ENCODE data around the gene SLC25A20.

SLC25A20 gene

DNA sequence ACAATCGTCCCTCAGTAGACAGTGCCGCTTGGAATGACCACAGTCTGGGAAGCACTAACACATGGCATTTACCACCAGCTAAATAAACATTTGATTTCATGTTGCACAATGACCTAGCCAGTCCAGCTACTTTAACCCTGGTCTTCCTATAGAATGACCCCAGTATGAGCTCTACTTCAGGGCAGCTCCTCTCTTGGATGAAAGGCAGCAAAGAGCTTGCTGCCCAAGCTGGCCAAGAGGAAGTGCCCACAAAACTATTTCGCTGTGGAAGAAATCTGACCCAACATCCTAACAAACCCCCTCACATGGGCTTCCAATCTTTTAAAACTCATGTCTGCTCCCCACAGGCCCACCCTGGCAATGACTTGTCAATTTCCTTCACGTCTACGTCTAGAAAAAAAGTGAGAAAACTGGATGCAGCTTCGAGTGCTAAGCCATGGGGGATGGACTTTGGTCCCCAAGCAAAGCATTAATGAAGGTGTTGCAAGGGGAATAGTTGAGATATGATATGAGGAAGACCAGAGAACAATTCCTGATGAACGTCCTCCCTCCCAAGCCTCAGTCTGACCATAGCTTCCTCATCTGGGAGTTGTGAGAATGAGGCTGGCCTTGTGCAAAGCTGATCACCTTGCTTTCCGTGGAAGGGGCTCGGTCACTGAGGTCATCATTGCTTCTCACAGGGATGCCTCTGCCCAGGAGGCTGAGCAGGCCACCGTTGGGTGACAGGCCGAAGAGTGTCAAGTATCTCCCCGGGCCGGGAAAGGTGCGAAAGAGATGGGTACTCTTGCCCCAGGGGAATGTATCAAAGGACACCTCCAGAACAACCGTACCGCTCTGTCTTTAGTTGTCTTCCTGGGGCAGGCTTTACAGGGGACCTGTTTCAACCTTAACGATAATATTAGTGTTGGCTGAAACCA lies 964 bp downstream of the SLC25A20 start:
- no peak for DNase-seq

DNA sequence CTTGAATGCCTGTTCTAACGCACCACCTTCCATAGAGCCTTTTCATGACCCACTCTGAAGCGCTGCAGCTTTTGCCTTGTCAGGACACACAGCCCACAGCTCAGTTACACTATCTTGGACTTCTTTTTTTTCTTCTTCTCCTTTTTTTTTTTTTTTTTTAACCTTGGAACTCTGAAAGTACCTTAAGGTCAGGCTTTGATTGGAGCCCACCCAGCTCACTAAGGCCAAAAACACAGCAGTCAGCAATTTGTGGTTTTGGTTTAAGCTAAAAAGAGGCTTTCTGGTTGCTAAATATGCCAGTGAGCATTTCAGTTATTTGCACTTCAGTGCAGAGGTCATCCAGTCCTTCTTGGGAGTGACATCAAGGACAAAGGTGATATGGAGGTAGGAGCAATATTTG lies 1.7 kb downstream of the SLC25A20 start:
- no peak for DNase-seq

DNA sequence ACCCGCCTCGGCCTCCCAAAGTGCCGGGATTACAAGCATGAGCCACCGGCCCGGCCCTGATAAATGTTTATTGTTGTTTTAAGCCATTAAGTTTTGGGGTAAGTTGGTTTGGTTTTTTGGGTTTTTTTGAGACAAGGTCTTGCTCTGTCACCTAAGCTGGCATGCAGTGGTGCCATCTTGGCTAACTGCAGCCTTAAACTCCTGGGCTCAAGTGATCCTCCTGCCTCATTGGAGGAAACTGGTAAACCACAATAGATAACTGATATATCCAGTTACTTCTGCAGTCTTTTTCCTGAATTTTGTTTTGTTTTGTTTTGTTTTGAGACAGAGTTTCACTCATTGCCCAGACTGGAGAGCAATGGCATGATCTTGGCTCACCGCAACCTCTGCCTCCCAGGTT lies 4.2 kb downstream of the SLC25A20 start:
- no peak for DNase-seq

DNA sequence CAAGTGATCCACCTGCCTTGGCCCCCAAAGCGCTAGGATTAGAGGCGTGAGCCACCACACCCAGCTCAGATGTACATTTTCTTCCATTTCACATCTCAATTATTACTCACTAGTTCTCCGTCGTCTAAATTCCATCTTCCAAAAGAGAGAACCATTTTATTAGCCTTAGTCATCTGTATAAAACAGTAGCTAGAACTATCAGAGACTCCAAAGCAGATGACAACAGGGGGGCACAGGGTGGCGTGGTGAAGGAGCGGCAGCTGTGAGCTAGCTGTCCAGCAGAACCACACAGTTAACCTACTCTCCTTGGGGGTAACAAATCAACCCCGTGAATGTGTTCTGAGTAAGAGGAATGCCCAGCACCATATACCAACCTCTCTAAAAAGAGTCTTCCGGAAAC lies 7.1 kb downstream of the SLC25A20 start:
- DNase-seq = no peak

DNA sequence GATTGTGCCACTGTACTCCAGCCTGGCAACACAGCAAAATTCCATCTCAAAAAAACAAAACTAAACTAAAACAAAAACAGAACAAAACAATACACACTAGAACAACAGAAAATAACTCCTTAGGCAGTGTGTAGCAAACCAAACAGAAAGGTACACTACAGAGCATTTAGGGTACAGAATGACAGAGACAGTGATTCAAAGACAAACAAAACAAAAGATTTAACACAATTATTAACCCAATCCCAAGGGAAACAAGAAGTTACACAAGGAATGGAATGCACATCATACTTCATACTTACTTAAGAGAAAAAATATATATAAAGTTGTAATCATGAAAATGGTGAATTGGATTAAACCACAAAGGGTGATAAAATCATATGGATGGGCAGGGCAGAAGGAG lies 12.9 kb downstream of the SLC25A20 start:
- no peak for DNase-seq

DNA sequence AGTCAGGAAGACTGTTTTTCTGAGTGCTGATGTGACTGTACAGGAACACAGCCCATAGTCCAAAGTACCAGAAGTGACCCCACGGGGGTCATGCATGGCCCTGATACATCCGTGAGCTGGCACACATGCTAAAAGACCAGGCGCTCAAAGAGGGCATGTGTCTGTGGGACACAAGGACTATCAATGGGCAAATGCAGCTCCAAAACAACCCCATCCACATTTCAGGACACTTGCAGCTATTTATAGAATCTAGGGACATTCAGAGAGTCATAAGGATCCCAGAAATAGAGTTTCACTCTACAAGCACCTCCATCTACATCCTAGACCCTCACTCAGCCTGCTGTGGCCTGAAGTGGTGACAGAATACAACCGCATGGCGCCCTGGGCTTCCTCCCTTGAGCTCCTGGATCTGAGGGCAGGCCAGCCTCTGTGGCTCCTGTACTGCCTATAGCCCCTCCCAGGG lies 17.0 kb downstream of the SLC25A20 start:
- DNase-seq = no peak

DNA sequence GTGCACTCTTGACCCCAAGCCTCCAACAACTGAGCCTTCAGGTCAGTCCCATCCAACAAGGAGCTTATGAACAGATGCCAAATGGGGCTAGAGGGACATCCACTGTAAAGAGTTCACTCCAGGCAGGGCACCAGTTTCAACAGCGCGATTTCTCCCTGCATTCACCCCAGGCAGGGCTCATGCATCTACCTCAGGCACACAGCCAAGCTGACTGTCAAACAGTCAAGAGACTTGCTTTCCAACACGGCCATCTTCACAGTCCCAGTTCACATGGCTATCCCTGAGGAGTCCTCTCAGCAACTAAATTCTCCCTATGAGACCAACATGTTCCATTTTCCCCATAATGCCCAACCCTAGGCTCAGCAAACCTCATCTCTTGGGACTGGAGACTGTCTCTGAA lies 17.7 kb downstream of the SLC25A20 start:
- no peak for DNase-seq

DNA sequence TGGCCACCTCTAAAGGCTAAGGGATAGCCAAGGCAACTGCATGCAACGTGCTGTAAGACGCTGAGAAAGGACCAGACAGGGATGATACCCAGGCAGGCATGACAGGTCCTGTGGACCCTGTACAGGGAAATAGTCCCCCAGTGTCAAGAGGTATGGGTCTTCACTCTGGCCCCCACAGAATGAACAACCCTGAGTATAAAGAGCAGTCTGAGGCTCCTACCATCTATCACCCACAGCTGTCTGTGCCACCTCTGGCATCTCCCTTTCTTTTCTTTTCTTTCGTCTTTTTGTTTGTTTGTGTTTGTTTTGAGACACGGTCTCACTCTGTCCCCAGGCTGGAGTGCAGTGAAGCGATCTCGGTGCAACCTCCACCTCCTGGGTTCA lies 18.7 kb downstream of the SLC25A20 start:
- DNase-seq = no peak

DNA sequence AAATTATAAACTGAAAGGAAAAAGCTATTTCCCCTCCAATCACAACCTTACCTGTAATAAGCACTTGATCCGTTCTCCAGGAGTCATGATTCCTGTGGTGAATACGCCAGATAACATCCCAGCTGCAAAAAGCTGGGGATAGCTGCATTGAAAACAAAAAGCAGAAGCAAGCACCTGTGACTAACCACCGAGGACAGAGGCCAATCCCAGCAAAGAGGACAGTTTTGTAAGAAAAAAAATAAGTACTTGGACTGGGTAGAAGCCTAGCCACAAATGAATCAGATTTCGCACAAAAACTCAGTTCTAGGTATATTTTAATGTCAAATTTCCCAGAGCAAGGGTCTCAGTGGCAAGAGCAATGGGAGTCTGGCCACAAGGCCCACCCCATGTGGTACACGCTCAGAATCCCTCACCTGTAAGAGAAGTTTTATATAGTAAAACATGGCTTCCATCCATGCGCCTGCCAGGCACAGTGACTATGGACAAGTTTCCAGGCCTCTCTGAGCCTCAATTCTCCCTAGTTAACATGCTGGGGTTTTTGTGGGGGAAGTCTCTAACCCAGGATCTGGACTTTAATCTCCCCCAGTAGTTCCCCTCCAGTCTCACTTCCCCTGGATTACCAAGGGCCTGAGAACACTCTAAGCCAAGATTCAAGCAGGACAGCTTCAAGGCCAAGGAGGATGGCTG lies 19.2 kb downstream of the SLC25A20 start:
- DNase-seq = no peak

DNA sequence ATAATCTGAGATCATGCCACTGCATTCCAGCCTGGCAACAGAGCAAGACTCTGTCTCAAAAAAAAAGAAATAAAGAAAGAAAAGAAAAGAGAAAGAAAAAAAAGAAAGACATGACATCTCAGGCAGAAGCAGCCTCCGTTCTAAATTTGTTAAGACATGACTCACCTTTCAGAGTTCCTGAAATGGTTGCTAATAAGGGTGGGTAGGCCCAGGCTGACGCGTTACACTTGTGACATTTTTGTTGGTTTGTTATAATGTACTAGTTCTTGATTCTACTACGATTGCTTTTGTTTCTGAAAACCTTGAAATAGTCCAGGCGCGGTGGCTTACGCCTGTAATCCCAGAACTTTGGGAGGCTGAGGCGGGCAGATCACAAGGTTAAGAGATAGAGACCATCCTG lies 21.0 kb downstream of the SLC25A20 start:
- no peak for DNase-seq

DNA sequence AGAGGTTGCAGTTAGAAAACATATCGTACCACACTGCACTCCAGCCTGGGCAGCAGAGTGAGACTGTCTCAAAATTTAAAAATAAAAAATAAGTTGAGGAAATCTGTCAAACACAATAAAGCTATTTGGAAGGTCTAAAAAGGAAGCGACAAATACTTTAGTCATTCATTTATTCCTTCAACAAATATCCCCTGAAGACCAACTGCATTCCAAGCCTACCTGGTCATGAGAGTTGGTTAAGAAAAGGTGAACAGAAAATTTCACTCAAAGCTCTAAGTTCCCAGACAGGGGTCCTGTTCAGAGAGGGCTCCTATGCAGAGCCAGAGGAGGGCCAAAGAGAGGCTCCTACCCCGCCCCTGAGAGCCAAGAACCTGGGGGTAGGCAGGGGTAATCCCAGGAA lies 35.6 kb downstream of the SLC25A20 start:
- no peak for DNase-seq

DNA sequence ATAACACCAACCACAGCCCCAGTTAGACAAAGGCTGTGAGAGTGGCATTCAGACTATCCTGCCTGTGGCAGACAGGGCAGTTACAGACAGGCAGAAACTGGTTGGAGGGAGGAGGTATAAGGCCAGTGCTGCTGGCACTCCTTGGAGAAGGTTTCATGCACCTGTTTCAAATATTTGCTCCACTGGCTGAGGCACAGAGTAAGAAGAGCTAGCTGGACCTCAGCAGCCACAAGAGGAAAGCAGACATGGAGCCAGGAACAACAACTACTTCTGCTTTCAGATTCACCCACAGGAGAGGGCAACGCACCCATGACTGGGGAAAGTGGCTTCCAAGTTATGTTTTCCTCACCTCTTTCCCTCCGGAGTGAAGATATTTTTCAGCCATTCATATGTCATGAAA lies 39.5 kb downstream of the SLC25A20 start:
- no peak for DNase-seq

DNA sequence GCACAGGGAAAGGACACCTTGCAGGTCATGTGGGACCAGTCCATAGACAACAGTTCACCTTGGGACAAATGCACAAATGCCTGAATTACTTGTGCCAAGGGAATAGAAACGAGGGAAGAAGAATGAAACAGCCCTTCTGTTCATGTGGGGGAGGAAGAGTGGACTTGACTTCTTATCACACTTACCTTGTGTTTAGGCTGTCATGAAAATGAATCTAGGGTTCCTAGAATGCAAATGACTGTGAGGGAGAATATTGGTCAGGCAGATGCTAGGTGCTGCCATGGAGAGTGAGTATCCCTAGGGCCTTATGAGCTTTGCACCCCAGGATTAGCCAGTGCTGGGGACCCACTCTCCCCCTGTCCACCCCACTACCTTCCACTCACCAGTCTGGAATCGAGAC lies 40.0 kb downstream of the SLC25A20 start:
- no peak for DNase-seq

DNA sequence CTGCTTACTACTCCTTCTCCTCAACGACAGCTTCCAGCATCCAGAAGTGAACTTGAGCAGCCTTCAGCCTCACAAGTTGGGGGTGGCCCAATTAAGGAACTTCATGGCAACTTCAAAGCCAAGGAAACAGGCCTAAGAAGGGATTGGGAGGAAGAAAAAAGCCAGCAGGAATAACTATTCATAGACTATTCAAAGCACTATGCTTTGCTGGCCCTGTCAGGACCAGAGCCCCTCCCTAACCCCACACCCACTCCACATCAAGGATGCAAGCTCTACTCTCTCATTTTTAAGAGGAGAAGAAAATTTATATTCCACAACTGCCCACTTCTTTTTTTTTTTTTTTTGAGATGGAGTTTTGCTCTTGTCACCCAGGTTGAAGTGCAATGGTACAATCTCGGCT lies 41.0 kb downstream of the SLC25A20 start:
- no peak for DNase-seq

DNA sequence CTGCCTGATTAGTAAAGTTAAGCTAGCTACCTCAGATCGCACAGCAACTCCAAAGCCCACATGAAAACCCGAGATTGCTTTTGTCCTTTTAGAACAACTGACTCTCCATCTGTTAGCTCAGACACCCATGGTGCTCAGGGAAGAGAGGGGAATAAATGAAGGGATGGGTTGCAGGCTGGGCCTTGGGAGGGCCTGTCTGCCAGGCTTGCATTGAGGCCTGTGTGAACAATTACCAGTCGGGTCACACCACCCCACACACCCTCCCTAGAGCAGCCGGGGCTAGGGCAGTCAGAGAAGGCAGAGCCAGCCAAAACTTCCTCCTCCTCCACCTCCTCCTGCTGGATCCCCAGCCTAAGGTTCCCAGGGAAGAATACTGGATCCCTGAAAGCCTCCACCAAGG lies 42.2 kb downstream of the SLC25A20 start:
- DNase-seq = no peak

DNA sequence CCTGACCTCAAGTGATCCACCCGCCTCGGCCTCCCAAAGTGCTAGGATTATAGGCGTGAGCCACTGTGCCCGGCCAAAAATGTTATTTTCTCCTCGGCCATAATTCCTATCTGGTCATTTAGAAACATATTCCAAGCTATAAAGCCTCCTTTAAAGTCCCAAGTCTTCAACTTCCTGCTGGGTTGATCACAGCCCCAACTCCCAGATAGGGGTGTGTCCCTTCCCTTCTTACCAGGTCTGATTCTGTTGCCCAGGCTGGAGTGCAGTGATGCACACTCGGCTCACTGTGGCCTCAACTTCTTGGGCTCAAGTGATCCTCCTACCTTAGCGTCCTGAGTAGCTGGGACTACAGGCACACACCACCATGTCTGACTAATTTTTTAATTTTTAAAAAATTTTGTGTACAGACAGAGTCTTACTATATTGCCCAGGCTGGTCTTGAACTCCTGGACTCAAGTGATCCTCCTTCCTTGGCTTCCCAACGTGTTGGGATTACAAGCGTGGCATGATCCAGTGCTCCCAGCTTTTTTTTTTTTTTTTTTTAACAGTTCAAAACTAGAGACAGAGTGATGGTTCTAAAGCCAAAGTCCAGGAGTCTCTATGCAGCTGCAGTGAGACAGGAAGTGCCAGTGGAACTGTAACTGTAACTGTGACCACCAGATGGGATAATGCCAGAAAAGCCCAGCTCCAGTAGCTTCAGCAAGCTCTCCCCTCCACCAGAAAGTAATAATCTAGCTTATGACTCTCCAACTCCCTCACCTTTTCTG lies 42.8 kb downstream of the SLC25A20 start:
- no peak for DNase-seq

DNA sequence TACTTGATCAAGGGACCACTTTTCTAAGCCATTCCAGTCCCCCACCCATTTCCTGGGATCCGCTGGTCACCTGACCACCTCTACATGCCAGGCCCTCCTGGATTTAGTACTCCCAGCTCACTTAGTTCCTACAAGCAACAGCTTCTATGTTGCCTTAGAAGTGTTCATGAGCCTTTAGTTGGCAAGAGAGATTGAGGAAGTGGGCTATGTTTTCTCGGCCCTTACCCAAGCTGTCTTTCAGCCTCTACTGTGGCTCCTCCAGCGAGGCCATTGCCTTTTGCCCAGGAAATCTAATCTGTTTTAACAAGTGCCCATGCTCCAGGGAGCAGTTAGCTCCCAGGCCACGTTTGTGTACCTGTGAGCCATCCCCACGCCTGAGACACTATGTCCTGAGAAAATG lies 46.5 kb downstream of the SLC25A20 start:
- no peak for DNase-seq

DNA sequence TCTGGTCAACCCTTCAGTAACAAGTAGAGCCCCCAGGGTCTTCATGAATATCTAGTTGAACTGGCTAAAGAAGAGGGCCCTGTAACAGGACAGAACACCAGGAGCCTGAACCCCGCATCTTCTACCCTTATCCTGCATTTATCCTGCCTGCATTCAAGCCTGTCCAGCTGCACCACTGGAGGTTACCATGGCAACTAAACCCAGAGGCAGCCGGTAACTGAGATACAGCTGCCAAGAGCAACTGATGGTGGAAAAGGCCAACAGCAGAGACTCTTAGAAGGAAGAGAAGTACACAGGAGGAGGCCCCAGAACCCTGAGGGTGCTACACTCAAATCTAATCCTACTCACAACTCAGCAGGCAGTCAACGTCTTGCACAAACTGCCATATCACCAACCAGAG lies 47.3 kb downstream of the SLC25A20 start:
- peak; percentile 15 for DNase-seq

DNA sequence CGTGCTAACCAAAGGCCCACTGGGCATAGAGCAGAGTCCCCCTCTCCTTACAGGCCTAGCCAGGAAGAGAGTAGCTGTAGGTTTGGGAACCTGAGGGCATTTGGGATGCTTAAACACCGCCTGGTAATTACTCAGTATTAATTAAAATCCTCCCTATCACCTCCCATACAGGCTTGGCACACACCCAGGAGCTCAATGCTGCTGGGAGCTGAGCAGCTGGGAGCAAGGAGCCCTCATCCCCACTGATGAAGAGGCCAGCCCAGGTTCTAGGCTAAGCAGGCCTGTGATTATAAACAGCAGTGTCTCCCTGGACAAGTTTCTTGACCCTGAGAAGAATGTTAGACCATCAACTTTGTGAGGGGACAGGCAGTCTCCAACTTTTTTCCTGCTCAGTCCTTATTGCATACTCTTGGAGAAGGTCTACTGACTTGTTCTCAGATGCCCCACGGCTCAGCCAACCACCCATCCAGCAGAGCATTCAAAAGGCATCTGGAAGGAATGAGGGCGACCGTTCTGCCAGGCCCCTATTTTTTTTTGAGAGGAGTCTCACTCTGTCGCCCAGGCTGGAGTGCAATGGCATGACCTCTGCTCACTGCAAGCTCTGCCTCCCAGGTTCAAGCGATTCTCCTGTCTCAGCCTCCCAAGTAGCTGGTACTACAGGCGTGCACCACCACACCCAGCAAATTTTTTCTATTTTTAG lies 49.7 kb downstream of the SLC25A20 start:
- no peak for DNase-seq

DNA sequence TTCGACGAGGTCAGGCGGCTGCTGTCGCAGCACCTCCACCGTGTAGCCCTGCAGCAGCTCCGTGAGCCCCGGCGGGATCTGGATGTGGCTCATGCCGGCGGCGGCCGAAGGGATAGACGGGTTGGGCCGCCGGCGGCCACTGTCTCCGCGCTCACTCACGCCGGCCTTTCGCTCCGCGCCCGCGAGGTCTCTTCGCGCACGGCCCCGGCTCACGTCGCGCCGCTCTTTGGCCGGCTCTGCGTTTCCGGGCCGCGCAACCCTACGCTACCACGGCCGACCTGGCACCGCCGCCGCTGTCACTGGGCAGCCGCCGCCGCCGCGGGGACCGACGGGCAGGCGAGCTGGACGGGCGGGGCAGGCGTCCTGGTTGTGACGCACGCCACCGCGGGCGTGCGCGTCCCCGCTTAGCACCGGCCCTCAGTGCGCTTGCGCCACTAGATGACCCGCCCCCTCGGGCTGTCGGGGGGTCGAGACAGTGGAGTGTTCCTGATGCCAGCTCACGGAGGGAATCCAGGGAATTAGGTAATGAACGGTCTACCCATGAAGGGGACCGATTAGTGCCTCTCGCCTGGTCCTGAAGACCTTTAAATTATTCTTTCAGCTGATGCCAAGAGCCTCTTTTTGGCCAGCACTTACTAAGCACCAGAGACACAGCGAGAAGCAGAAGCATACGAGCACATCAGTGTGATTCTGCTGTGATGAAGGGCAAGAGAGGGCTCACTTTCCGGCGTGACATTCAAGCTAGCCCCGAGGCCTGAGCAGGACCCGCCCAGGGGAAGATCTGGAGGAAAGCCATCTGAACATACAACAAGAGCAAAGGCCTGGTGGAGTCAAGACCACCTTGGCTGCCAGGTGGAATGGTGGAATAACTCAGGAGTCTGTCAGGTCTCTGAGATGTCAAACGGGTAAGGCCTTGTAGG lies 50.9 kb downstream of the SLC25A20 start, which contains the start of gene PRKAR2A:
TSS of gene PRKAR2A (minus strand) at position 371 of the 920 bp plus-strand sequence. CDS start at position 93, 278 bp downstream.
- DNase-seq = peak; percentile 75

DNA sequence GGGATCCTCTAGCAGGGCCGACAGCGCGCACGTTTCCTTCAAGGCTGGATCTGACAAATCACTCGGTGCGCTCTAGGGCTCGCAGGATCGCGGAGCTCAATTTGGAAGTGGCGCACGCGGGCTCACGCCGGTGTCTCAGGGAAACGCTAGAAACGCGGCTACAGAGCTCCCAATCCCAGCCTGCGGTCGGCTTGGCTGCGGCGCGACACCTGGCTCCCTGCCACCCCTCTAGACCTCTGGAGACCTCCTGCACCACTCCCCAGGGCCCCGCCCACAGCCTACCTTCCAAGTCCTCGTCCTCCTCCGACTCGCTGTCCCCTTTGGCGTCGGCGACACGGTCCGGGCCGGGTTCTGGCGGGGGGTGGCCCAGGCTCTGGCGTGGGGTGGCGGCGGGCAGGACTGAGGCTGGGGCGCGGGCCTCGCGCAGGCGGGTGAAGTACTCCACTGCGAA lies 51.6 kb downstream of the SLC25A20 start:
- peak; percentile 78 for DNase-seq

DNA sequence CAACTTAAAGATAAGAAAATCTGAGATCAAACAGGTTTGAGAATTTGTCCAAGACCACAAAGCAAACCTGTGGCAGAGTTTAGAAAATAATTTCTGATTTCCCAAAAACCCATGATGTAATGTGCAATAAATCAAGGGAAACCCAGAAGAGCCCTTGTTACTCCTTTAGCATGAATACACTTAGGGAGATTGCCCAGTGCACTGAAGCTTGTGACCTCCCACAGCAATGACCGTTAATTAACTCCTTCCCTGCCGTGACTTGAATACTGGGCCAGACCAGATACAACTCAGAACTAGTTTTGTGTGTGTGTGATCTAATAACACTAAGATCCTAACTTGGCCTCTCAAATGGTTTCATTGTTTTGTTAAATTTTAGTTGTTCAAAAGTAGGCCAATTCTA lies 53.5 kb downstream of the SLC25A20 start:
- DNase-seq = no peak

Data from NCI-H2029 (cell line).